HG02970 (cell line): ENCODE data around the gene TSPYL6.
A peak's percentile ranks its signal among the peaks of the same experiment; 100 is the strongest.
"Not testable (repeated sequence)": the region's sequence is repeated elsewhere in the genome, so short reads cannot be mapped to it uniquely, and the experiment has no call there.

Experiments used
- ATAC-seq: cut with Tn5 transposase; IDR thresholded peaks from one replicate; pipeline ENCODE4 v1.9.1; 2021; ENCODE audit warnings: mild to moderate bottlenecking, moderate library complexity, moderate number of reproducible peaks; ENCODE audit not compliant: unreplicated experiment, low FRiP score

TSPYL6 gene

GRCh38 chr2:54256091-54256694 is at the start of gene TSPYL6:
TSS of gene TSPYL6 (minus strand) at chr2:54256229. CDS start at chr2:54256151, 78 bp downstream.
- no peak for ATAC-seq

DNA sequence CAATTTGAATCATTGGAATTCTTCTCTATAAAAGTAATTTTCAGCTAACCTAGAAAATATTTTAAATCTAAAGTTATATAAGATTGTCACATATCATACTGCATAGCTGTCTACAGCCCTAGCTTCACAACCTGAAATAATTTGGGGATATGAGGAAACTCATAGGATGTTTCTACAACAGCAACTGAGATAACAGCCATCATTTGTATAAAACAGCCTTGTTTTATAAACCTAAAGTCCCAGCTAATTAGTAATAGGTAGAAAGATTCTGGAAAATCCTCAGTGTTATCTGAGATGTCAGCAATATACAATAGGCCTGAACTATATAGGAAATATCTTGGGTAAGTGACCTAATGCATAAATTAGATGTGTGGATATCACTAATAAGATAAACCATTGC is 47.6 kb upstream of the TSPYL6 start:
- no peak for ATAC-seq

DNA sequence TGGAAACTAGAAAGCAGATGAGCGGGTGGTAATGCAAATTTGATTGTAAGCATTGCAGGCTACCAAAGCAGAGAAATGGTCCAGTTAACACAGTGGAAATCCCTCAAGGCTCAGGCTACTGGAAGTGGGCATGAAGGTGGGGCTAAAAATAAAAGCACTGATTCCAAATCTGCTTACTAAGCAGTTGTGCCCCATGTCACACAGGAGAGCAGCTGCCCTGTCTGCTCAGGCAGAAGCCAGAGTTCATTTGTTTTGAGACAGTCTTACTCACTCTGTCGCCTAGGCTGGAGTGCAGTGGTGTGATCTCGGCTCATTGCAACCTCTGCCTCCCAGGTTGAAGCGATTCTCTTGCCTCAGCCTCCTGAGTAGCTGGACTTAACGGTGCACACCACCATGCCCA is 42.5 kb upstream of the TSPYL6 start:
- no peak for ATAC-seq

DNA sequence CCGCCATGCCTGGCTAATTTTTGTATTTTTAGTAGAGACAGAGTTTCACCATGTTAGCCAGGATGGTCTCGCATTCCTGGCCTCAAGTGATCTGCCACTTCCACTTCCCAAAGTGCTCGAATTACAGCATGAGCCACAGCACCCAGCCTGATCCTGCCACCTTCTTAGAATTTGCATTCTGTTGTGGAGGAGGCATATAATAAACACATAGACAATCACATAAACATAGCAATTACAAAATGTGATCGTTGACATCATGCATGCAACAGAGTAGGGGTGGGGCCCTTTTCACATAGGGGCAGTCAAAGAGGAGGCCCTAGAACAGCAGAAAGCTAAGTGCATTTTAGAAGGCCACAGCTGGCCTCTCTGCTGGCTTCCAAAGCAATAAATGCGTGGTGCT is 39.9 kb upstream of the TSPYL6 start:
- ATAC-seq, result no peak

DNA sequence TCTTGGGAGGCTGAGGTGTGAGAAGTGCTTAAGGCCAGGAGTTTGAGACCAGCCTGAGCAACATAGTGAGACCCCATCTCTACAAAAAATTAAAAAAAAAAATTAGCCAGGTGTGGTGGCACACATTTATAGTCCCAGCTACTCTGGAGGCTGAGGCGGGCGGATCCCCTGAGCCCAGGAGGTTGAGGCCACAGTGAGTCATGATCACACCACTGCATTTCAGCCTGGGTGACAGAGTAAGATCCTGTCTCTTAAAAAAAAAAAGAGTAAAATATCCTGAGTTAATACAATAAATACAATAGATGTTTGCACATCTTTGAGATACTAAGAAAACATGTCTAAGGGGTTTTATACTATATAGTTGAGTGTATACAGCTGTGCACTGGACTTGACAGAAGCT is 38.6 kb upstream of the TSPYL6 start:
- ATAC-seq, result not testable (repeated sequence)

DNA sequence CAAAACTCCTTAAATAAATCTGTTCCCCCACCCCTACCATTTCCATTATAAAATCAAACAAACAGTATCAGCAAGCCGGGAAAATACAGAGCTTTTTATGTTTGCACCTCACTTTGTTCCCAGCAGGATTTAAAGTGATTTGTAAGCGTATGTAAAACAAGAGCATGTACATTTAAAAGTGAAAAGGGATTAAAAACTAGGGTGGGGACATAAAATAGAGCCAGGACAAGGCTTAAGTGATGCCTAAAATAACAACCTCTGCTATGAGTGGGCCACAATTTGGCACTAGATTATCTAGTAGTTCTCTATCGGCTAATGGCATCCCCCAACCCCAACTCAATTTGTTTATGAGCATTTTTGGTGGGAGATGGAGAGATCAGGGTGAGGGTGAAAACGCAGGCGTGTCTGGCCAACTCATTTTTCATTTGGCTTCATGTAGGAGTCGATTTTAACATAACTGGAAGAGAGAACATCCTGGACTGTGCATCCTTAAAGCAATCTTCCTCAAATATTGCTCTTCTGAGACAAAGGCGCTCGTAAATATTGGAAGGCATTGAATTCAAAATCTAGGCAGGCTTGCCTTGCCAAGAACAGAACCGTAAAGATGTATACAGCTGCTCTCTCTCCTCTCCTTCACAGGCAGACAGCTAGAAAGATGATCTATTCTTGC is 34.5 kb upstream of the TSPYL6 start:
- ATAC-seq, result no peak

DNA sequence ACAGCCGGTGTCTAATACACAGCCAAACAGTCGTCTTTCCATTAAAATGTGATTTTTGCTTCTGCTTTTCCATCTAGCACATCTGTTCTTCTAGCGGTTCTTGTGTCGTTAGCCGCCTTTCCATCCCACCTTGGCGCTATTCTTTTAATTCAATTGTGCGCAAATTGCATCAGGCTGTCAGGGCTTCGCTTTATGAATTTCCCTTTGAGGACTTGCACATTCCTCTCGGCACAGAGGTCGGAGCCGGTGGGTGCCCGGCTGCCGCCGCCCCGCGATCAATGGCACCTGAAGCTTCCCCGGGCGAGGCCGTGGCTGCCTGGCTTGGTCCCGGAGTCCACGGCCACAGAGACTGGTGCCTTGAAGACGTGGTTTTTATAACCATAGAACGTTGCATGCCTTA is 33.9 kb upstream of the TSPYL6 start:
- ATAC-seq, result no peak

DNA sequence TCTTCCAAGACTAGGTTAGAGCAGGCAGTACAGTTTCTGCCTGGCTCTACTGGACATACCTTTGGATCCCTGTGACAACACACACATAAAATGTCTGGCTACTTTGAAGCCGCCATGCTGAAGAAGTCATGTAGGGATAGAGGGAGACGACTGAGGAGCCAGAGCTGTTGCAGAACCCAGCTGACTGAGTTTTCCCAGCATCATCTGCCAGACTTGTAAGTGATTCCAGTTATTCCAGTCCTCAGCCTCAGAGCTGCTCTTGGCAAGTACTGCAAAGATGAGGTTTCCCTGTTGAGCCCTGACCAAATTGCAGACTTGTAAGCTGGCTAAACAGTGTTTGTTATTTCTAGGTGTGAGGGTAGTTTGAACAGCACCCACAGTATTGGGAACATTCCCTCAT is 31.5 kb upstream of the TSPYL6 start:
- no peak for ATAC-seq

DNA sequence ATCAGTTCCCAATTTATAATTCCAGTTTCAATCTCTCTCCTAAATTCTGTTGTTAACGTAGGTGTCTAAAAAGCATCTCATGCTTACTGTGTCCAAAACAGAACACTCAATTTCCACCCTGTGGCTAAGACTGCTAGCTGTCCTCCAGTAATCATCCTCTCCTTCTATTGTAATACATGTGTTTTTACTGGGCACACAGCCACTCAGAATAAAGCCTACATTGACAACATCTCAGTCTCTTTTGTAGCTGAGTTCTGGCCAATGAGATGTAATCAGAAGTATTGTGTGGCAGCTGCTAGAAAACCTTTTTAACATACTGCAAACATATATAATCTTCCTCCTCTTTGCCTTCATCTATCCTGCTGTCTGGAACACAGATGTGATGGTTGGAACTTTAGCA is 29.4 kb upstream of the TSPYL6 start:
- no peak for ATAC-seq

GRCh38 chr2:54284826-54285225 is 28.8 kb upstream of the TSPYL6 start:
- no peak for ATAC-seq

DNA sequence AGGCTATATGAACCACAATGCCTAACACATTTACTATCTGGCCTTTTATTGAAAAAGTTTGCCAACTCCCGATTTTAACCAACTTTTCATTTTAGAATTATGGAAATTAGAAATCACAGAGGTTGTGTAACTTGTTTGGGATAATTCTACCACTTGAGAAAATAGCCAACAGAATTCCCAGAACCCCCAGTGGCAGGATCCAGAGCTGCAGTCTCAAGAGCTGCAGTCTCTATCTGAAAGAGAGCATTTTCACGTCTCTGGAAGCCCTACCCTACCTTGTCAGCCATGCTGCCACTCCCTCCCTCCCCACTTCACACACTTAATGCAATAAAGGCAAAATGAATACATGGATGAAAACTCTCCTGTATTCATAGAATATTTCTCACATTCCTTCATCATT is 23.4 kb upstream of the TSPYL6 start:
- no peak for ATAC-seq

GRCh38 chr2:54275541-54275940 is 19.5 kb upstream of the TSPYL6 start:
- ATAC-seq, result no peak

DNA sequence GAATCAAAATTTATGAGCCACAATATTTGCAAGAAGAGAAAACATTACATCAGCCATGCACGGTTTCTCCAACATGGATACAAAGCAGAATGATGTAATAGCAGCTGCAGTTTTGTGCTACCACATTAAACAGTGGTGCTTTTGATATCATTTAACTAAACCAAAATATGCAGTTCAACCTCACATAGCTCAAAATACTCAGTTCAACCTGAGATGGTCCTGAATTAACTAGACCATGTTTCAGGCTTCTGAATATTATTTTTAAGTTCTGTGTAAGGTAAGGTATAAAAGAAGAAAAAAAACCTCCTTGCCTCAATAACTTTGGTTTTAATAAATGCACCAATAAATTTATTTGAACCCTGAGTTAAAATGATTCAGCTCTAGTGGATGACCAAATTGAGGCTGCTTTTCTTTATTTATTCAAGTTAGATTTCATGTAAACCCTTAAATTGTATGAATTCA is 18.8 kb upstream of the TSPYL6 start:
- ATAC-seq, result no peak

GRCh38 chr2:54271843-54272627 is 16.0 kb upstream of the TSPYL6 start:
- peak; percentile 86 for ATAC-seq

- no peak for ATAC-seq
Observed at GRCh38 chr2:54271189-54271588, 15.2 kb upstream of the TSPYL6 start.

DNA sequence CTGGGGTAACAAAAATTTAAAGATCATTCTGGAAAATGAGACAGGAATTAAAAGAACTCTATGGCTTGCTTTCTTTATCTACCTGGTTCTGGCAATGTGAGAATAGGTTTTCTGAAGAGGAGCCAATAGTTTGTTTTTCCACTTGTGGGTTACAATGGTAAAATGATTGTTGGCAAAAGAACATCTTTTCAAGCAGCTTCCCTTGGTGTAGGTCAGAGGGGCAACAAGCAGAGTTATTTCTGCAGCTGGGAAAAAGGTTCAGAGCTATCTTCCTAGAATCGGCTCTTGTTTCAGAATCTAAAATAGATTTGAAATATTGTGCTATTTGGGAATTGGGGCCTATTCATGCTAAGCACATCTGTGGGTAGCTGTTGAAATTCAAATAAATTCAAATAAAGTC is 11.5 kb upstream of the TSPYL6 start:
- ATAC-seq, result no peak

DNA sequence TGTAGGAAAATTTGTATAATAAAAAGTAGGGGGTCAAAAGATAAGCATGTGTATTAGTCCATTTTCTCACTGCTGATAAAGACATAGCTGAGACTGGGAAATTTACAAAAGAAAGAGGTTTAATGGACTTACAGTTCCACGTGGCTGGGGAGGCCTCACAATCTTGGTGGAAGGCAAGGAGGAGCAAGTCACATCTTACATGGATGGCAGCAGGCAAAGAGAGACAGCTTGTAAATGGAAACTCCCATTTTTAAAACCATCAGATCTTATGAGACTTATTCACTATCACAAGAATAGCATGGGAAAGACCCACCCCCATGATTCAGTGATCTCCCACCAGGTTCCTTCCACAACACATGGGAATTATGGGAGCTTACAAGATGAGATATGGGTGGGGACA is 9.1 kb upstream of the TSPYL6 start:
- ATAC-seq, result not testable (repeated sequence)

DNA sequence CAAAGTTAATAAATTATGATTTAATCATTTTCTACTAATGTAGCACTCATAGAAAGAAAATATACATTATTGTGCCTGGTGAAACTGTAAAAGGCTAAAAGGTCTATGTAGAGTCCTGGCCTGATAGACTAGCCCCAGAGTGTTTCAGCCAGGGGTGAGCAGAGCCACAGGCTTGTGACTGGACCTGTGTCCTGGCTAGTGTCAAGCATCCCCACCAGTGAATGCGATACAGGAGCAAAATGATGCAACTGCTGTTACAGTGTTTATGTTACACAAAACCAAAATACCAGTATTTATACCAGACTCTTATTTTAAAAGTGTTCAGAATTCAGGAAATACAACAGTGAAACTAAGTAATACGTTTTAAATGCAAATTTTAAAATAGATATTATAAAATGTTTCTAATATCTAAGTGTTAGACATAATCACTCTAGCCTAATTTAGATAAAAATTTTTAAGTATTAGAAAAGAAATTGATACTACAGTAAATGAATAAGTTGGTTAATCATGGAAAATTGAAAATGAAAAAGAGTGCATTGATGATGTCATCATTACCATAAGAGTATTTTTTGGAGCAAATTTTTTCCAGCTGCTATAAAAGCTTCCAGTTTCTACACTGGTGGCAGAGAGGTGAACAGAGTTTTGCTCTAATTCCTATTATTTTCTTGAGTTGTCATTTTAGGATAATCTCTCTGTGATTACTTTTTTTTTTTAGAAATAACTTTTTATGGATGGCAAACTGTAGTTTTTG is 6.2 kb upstream of the TSPYL6 start:
- ATAC-seq, result no peak

GRCh38 chr2:54261537-54261936 is 5.5 kb upstream of the TSPYL6 start:
- no peak for ATAC-seq

DNA sequence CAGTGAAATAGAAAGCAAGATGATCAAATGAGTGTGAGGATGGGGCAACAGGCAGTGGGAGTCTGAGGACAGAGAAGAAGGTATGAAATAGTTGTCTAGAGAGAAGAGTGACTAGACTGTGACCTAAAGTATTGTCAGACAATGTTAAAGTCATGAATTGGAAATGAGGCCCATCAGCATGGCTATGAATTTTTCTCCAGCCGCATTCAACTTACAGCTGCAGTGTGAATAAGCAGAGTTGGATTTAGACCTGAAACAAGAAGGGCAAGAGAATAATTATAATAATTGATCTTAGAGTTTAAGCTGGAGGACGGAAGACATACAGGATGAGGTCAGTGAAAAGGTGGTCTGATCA is 4.2 kb upstream of the TSPYL6 start:
- no peak for ATAC-seq
